Fibroblast of peridontal ligament (primary cell): ENCODE data around the gene DISC1.
A peak's percentile ranks its signal among the peaks of the same experiment; 100 is the strongest.
"Not testable (repeated sequence)": the region's sequence is repeated elsewhere in the genome, so short reads cannot be mapped to it uniquely, and the experiment has no call there.

Experiments used
- DNase-seq: peaks from one replicate; pipeline ENCODE4 v3.0.0-alpha.2; 2010; ENCODE audit errors: extremely low read depth

DISC1 gene

DNA sequence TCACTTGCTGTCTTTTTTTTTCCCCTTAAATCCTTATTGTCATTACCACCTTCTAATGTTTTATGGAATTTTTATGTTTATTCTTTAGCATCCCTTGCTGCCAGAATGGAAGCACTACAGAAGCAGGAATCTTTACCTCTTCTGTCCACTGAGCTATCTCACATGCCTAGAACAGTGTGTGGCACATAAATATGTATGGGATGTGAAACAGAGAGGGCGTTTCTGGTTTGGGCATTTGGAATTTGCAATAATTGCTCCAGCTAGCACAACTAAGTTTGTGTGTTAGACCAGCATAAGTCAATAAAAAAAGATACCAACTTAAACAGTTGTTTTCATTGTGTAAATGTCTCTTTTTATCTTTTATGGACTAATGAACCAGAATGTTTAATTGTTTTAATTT is 330.8 kb downstream of the DISC1 start:
- DNase-seq, result no peak

GRCh38 chr1:231958448-231958847 is 331.9 kb downstream of the DISC1 start:
- DNase-seq, result peak; percentile 70

GRCh38 chr1:231959225-231959884 is 332.8 kb downstream of the DISC1 start:
- DNase-seq, result peak; percentile 86

GRCh38 chr1:231961801-231962200 is 335.2 kb downstream of the DISC1 start:
- DNase-seq, result not testable (repeated sequence)

- no peak for DNase-seq
These were observed 336.0 kb downstream of the DISC1 start for GRCh38 chr1:231962636-231963035.

- no peak for DNase-seq
These were observed 337.7 kb downstream of the DISC1 start for GRCh38 chr1:231964241-231964640.

DNA sequence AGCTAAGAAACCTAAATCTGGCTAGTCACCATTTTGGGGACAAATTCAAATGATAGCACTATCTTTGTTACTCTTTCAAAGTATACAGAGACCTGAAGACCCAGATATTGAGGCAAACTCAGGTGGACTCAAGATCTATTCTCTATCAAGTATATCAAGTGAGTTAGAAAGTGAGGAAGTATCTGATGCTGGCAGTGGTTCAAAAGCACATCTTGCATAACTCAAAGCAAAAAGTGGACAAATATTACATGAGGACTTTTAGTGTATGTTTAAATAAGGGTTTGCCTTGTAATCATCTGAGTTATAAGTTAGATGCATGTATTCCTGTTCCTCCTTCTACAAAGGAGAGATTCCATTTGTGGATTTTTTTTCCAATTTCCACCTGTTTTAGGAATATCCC is 338.4 kb downstream of the DISC1 start:
- DNase-seq, result no peak

DNA sequence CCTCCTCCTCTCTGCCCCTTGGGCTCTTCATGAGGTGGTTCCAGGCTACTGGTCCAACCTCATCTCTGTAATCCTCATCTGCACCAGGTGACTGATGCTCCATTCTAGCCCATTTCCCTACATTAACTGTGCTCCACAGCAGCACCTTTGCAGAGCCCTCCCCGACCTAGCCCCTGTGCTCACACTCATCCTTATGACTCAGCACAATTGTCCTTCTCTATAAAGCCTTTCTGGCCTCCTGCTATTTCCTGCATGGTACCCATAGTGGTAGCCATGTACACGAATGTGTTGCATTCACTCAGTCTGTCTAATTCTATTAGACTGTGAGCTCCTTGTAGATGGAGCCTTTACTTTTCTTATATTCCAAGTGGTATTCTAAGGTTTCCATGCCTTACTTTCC is 339.0 kb downstream of the DISC1 start:
- DNase-seq, result no peak

DNA sequence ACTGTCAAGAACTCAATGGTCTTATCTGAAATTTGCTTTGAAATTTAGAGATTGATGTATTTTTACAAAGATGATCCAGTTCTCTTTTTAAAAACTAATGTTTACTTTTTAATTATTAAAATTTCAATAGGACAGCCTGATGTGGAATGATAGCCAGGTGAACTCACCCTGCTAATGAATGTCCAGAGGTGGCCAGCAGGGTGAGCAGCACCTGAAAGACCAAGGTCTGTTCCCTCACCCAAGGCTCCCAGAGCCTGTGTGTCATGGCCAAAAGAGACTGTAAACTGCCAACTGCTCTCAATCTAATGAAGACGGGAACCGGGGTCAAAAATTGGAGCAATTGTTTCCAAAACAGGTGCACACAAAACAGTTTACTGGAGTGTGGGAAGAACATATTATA is 340.4 kb downstream of the DISC1 start:
- no peak for DNase-seq

DNA sequence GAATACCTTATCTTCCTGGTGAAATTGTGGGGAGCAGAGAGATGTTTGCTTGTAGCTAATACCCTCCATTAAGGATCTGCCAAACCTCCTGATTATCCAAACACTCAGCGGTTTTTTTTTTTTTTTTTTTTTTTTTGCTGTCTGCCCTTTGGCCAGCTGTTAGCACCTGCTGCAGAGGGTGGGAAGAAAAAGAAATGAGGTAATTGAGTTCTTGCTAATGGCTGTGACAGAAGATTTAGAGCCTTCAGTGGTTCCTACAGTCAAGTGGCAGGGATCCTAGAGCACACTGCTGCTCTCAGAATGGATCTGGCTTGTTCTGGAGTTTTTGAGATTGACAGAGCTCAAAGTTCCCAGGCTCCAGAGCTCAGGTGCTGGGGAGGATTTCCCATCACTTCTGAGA is 342.5 kb downstream of the DISC1 start:
- no peak for DNase-seq

DNA sequence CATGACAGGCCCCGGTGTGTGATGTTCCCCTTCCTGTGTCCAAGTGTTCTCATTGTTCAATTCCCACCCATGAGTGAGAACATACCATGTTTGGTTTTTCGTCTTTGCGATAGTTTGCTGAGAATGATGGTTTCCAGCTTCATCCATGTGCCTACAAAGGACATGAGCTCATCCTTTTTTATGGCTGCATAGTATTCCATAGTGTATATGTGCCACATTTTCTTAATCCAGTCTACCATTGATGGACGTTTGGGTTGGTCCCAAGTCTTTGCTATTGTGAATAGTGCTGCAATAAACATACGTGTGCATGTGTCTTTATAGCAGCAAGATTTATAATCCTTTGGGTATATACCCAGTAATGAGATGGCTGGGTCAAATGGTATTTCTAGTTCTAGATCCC is 343.2 kb downstream of the DISC1 start:
- DNase-seq, result not testable (repeated sequence)

DNA sequence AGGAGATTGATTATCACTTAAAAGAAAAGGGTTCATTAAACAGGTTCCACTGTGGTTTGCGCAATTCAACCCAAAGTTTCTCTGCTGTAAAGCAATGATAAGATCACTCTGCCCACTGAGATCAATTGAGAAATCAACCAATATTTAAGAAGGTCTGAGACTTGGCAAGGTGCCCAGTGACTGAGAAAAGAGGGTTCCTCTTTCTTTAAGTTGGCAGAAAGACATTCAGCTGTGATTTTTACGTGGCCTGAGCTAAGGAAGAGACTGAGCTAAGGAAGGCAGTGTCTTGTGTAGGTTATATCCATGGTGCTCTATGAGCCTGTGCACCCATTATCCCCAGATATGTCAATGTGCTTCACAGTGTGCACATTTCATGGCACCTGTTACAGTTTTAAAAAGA is 344.1 kb downstream of the DISC1 start:
- DNase-seq, result no peak

- no peak for DNase-seq
These were observed 345.0 kb downstream of the DISC1 start for GRCh38 chr1:231971397-231972110.

- DNase-seq, result no peak
These were observed 345.5 kb downstream of the DISC1 start for GRCh38 chr1:231972111-231972445.

- DNase-seq, result no peak
These were observed 347.2 kb downstream of the DISC1 start for GRCh38 chr1:231973830-231974229.

DNA sequence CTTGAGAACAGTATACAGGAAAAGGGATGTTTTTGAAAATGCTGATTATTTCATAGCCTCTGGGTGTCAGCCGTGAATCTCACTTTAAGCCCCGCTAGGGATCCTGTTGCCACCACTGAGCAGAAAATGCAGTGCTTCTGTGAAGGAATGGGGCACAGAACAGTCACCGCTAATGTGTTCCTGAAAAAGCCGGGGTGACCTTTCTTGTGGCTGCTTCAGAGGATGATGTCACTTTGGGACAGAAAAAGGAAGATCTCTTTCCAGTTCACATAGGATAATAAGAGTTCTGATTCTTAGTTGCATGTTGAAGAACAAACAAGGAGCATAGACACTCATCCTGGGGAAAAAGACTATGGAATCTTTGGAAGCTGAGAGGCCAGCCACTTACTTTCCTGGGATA is 349.6 kb downstream of the DISC1 start:
- no peak for DNase-seq

DNA sequence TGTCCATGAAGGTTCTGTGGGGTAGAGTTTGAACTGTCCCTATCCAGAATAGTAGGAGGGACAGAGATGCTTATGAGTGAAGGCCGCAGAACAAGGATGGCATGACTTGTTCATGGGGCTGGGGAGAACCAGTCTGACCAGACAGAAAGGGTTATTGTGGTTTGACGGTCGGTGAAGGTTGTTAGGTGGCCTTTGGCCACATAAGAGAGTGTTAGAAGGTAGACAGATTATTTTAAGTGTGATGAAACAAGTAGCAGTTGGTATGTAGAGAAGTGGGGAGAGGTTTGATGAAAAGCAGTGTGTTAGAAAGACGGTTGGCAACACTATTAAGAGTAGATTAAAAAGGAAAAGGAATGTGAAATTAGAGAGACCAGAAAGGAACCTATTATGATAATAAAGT is 355.1 kb downstream of the DISC1 start:
- no peak for DNase-seq

- no peak for DNase-seq
These were observed 356.4 kb downstream of the DISC1 start for GRCh38 chr1:231982871-231983587.

DNA sequence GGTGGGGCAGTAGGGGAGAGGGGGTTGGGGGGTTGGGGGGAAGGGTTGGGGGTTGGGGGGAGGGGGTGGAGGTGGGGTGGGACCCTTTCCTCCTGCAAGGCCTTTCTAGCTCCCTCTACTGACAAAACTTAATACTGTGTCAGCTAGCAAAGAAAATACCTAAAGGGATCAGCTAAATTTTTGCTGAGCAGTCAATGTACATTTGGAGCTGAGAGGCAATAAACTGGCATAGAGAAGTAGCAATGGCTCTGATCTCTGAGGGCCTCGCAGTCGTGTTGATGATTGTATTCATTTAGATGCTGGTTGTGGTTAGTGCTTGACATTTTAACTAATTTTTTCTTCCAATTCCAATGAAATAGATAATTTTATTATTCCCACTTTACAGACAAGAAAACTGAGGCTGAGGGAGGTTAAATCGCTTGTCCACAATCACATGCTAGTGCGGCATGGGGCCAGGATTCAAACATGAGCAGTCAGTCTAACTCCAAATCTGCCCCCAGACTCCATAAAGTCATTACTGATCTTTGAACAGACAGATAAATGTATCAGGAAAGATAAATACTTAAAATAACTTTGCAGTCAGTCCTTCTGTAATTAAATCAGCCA is 357.1 kb downstream of the DISC1 start:
- no peak for DNase-seq

- no peak for DNase-seq
These were observed 358.9 kb downstream of the DISC1 start for GRCh38 chr1:231985296-231986023.

DNA sequence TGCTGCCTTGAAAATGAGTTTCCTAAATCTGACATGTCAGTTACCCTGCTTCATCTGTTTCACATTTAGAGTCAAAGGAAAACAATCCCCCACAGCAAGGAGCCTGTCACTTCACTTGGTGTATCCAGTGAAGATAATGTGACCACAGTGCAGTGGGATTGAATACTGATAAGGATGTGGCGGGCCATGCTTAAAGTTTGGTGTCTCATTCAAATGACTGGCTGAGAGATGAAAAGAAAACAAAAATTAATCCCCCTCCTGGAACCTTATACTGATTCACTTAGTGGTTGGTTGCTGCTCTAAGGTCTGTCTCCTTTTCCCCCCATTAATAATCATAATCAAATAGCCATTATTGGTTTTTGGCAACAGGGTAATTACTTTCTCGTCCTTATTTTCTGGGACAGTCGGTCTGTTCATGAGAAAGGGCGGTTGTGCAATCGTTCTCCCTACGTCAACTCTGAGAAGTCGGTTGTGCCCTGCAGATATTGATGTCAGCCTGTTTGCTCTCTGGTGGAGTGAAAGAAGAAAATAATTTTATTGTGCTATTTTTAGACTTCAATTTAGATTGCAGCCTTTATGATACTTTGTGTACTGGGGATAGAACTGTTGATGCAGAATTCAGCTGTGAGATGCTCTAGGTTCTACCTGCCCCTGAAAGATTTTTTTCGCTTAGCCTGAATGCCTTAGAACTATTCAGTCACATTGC is 360.2 kb downstream of the DISC1 start:
- DNase-seq, result peak; percentile 38
